SK-N-SH treated with all-trans-retinoic acid at 6 μM for 48 hours (cell line): ENCODE results near the gene METTL26.

ENCODE experiments used
- ARNTL ChIP-seq: fragments of 450-650 bp; formaldehyde crosslinking; IDR thresholded peaks from 2 replicates; pipeline ENCODE4 v1.5.0; 2020; ENCODE audit warnings: low read depth, mild to moderate bottlenecking, moderate library complexity, borderline replicate concordance
- ESRRG ChIP-seq: fragments of 250-450 bp; sonication (Bioruptor Pico); IDR thresholded peaks from 2 replicates; pipeline ENCODE4 v1.6.1; 2021; ENCODE audit warnings: mild to moderate bottlenecking
- OSR1 ChIP-seq: fragments of 250-450 bp; sonication (Bioruptor Pico); IDR thresholded peaks from 2 replicates; pipeline ENCODE4 v1.8.0; 2022; ENCODE audit warnings: moderate library complexity, mild to moderate bottlenecking, inconsistent platforms
- PATZ1 ChIP-seq: fragments of 250-450 bp; sonication (Bioruptor Pico); IDR thresholded peaks from 2 replicates; pipeline ENCODE4 v1.8.0; 2020; ENCODE audit warnings: mild to moderate bottlenecking, moderate library complexity, borderline replicate concordance
- POU6F1 ChIP-seq: fragments of 250-450 bp; sonication (Bioruptor Pico); IDR thresholded peaks from 2 replicates; pipeline ENCODE4 v1.8.0; 2021; ENCODE audit warnings: low read depth, mild to moderate bottlenecking, moderate library complexity, borderline replicate concordance
- PPARA ChIP-seq: fragments of 250-450 bp; sonication (Bioruptor Pico); IDR thresholded peaks from 2 replicates; pipeline ENCODE4 v1.5.0; 2020; ENCODE audit warnings: mild to moderate bottlenecking, borderline replicate concordance
- RARB ChIP-seq: fragments of 250-450 bp; sonication (Bioruptor Pico); IDR thresholded peaks from 2 replicates; pipeline ENCODE4 v1.8.0; 2021; ENCODE audit warnings: mild to moderate bottlenecking, moderate library complexity
- TCF4 ChIP-seq: fragments of 250-450 bp; sonication (Bioruptor Pico); IDR thresholded peaks from 2 replicates; pipeline ENCODE4 v1.8.0; 2021; ENCODE audit warnings: mild to moderate bottlenecking, moderate library complexity, borderline replicate concordance
- TSHZ2 ChIP-seq: fragments of 250-450 bp; sonication (Bioruptor Pico); IDR thresholded peaks from 2 replicates; pipeline ENCODE4 v1.5.0; 2020; ENCODE audit warnings: mild to moderate bottlenecking, moderate library complexity
- ZFP30 ChIP-seq: fragments of 450-650 bp; formaldehyde crosslinking; IDR thresholded peaks from 2 replicates; pipeline ENCODE4 v1.5.0; 2022; ENCODE audit warnings: mild to moderate bottlenecking, moderate library complexity
- ZNF565 ChIP-seq: fragments of 450-650 bp; formaldehyde crosslinking; conservative IDR thresholded peaks from 2 replicates; pipeline ENCODE4 v1.5.0; 2020; ENCODE audit warnings: low read depth, mild to moderate bottlenecking, moderate library complexity
- ZNF70 ChIP-seq: fragments of 450-650 bp; formaldehyde crosslinking; IDR thresholded peaks from 2 replicates; pipeline ENCODE4 v1.5.0; 2020; ENCODE audit warnings: mild to moderate bottlenecking, moderate library complexity
- TF ChIP-seq, protein P1 (sequence below): fragments of 250-450 bp; sonication (Bioruptor Pico); IDR thresholded peaks from 2 replicates; pipeline ENCODE4 v1.5.1; 2021; ENCODE audit warnings: mild to moderate bottlenecking, moderate library complexity

- no peak for TF ChIP-seq OSR1
- no peak for TF ChIP-seq ARNTL
- TF ChIP-seq PATZ1: no peak
- TF ChIP-seq ZNF70 (CRISPR knock-in tag): no peak
- TF ChIP-seq ZFP30 (CRISPR knock-in tag): no peak
- no peak for TF ChIP-seq ZNF565 (CRISPR knock-in tag)
- TF ChIP-seq TCF4 (CRISPR knock-in tag): no peak
- no peak for TF ChIP-seq TSHZ2 (CRISPR knock-in tag)
- TF ChIP-seq PPARA: no peak
- TF ChIP-seq RARB: no peak
- no peak for TF ChIP-seq POU6F1 (CRISPR knock-in tag)
- TF ChIP-seq ESRRG (CRISPR knock-in tag): no peak
- TF ChIP-seq, protein P1, sequence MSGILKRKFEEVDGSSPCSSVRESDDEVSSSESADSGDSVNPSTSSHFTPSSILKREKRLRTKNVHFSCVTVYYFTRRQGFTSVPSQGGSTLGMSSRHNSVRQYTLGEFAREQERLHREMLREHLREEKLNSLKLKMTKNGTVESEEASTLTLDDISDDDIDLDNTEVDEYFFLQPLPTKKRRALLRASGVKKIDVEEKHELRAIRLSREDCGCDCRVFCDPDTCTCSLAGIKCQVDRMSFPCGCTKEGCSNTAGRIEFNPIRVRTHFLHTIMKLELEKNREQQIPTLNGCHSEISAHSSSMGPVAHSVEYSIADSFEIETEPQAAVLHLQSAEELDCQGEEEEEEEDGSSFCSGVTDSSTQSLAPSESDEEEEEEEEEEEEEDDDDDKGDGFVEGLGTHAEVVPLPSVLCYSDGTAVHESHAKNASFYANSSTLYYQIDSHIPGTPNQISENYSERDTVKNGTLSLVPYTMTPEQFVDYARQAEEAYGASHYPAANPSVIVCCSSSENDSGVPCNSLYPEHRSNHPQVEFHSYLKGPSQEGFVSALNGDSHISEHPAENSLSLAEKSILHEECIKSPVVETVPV (CRISPR knock-in tag): no peak
These were observed 26.0 kb upstream of the METTL26 start for GRCh38 chr16:662095-662494.
